ENCODE data around the gene STAG2.

The STAG2 gene

GRCh38 chrX:123975180-123975579 is 13.7 kb downstream of the STAG2 start:
- DNase-seq (ENCODE audit: low spot score) = no peak

DNA sequence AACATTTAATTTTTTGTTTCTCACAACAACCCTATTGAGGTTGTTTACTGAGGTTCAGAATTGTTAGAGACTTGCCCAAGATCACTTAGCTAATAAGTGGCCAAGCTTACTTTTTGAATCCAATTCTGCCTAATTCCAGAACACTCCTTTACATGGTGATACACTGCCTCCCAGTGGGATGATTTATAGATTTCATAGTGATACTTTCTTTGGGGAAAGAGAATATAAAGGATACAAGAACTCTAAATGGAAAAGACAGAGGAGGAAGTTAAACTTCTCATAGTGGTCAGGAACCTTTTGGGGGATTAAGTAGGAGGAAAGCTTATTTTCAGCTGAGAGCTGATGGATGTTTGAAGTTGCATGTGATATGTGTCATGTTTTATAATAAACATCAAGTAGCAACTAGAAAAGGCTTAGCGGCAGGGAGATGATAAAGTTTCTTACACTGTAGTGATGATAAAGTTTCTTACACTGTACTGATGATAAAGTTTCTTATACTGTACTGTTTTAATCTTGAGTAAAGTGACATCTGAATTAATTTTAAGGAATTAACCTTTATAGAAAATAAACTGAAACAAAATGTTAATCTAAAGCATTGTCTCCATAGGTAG is 15.3 kb downstream of the STAG2 start:
- DNase-seq (ENCODE audit: low spot score) = peak; percentile 27

DNA sequence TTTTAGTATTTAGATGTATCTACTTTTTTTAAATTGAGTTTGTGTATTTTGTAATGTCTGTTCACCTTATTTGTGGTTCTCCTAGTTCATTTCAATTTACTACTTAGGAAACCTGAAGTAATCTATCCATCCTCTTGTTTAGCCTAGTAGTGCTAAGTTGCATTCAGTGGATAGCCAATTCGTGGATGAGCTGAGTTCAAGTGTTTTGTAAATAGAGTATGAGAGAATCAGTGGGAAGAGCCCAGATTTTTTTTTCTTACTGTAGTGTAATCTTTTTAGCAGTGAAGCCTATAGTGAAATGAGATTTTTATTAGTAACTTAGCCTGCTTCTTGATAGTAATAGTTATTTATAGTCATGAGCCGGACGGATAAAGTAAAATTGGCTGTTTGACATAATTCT is 21.7 kb downstream of the STAG2 start:
- no peak for DNase-seq (ENCODE audit: low spot score)

GRCh38 chrX:123986377-123986776 is 24.9 kb downstream of the STAG2 start:
- no peak for DNase-seq (ENCODE audit: low spot score)

DNA sequence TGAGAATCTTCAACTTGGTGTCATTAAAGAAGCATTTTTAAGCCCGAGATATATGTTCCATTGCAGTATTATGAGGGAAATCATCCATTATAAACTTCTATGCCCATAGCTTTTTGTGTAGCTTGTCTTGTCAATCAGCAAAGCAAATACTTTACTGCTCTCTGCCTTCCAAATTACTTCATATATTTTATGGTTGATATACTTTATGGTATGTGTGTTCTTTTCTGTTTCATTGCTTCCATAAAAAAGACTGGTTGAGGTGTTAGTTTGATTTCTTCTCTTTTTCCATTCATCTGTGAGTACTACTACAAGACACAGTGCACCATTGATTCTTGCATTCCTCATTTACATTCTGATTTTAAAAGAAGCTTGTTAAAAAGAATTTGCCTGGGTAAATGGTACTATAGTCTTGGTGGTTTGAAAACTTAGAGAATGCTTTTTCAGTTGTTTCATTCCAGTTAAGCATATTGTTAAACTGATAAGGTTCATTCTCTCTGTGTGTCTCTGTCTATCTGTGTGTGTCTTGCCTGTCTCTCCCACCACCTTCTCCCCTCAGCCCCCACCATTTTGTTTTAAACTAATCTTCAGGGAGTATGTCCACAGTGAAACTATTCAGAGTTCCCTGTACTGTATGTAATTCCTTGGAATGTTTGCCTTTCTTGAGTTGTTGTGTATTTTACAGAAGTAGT is 27.1 kb downstream of the STAG2 start:
- DNase-seq (ENCODE audit: low spot score) = no peak

GRCh38 chrX:123989235-123989634 is 27.7 kb downstream of the STAG2 start:
- DNase-seq (ENCODE audit: low spot score) = no peak

- no peak for DNase-seq (ENCODE audit: low spot score)
These were observed 28.7 kb downstream of the STAG2 start for GRCh38 chrX:123990169-123990568.

- DNase-seq (ENCODE audit: low spot score) = no peak
These were observed 29.1 kb downstream of the STAG2 start for GRCh38 chrX:123990602-123991001.

GRCh38 chrX:123993326-123993725 is 31.8 kb downstream of the STAG2 start:
- DNase-seq (ENCODE audit: low spot score) = no peak

GRCh38 chrX:123993904-123994635 is 32.6 kb downstream of the STAG2 start:
- DNase-seq (ENCODE audit: low spot score) = no peak

- no peak for DNase-seq (ENCODE audit: low spot score)
These were observed 33.2 kb downstream of the STAG2 start for GRCh38 chrX:123994730-123995129.

- DNase-seq (ENCODE audit: low spot score) = no peak
These were observed 40.1 kb downstream of the STAG2 start for GRCh38 chrX:124001581-124001980.

DNA sequence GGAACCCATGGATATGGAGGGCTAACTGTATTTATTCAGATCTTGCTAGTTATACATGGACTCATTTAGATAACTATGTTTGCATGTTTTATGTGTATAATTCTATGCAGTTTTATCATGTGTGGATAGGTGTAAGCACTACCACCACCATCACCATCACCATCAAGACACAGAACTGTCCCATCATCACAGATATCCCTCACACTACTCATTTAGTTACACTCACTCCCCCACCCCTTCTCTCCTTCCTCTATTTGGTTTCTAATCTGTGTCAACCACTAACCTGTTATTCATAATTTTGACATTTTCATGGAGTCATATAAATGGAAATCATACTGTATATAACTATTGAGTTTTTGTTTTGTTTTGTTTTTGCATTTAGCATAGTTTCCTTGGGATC is 43.7 kb downstream of the STAG2 start:
- no peak for DNase-seq (ENCODE audit: low spot score)

GRCh38 chrX:124010157-124010556 is 48.7 kb downstream of the STAG2 start:
- DNase-seq (ENCODE audit: low spot score) = peak; percentile 3

- DNase-seq (ENCODE audit: low spot score) = no peak
These were observed 49.1 kb downstream of the STAG2 start for GRCh38 chrX:124010566-124010965.

DNA sequence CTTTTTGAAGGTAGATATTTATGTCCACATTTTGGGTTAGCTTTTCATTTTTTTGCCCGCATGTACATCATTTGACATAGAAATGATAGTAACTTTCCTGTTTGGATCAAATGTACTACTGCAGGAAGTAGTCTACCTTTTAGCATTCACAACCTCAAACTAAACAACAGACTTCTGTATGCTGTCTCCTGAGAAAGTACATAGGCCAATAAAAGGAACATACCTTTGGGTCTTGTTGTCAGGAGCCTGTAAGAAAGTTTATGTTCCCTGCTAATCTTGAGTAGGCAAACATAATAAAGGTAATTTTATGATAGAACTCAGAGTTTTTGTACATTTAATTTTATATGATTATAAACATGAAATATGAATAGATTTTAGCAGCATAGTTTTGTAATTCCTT is 54.2 kb downstream of the STAG2 start:
- no peak for DNase-seq (ENCODE audit: low spot score)

DNA sequence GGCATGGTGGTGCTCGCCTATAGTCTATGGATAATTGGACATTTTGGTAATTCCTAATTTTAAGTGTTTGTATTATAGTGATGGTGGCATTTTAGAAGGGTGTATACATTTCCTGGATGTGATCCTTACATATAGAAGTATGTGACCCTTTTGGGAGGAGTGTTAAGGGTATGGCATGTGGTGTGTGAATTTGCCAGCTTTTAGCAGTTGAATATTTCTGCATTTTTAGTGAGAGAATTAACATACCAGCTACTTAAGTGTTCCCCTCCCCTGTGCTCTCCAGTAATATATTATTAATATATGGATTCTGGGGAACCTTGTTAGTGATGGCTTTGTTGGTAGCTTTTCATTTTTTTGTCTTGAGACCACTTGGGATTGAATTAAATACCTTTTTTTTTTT is 55.3 kb downstream of the STAG2 start:
- no peak for DNase-seq (ENCODE audit: low spot score)

DNA sequence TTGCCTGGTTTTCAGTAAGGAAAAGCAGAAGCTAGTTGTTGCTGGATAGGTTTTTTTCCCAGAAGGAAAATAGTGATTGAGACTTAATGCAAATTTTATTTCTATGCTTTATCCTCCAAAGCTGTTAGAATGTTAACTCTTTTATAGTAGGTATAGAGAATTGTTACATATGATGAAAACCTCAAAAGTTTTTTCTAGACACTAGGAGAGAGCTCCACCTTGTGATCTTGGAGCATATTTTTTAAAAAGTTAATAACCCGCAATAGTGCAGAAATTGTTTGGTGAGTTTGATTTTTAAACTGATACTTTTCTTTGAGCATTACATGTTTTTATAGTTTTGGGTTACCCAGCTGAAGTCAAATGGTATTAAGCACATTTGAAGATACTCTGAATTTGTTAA is 56.5 kb downstream of the STAG2 start:
- DNase-seq (ENCODE audit: low spot score) = peak; percentile 10

GRCh38 chrX:124023838-124024238 is 62.3 kb downstream of the STAG2 start:
- DNase-seq (ENCODE audit: low spot score) = no peak

- no peak for DNase-seq (ENCODE audit: low spot score)
These were observed 65.0 kb downstream of the STAG2 start for GRCh38 chrX:124026529-124026928.

GRCh38 chrX:124028182-124028581 is 66.7 kb downstream of the STAG2 start:
- no peak for DNase-seq (ENCODE audit: low spot score)

GRCh38 chrX:124030520-124030919 is 69.0 kb downstream of the STAG2 start:
- DNase-seq (ENCODE audit: low spot score) = no peak

GRCh38 chrX:124033821-124034220 is 72.3 kb downstream of the STAG2 start:
- DNase-seq (ENCODE audit: low spot score) = no peak
